Loucy (cell line): ENCODE measurements around the gene RAP1GDS1.

ENCODE experiments used
- H2AFZ ChIP-seq: fragments of 200-600 bp; sonication (generic); 2 replicates; pipeline ENCODE4 v1.6.0; 2016; ENCODE audit warnings: antibody characterized with exemption, mild to moderate bottlenecking, low read length, moderate library complexity
- H3F3A ChIP-seq: fragments of 200-600 bp; 2 replicates; pipeline ENCODE4 v1.6.0; 2016; ENCODE audit warnings: antibody characterized with exemption, low read depth, mild to moderate bottlenecking
- H3K27me3 ChIP-seq: fragments of 200-600 bp; sonication (generic); 2 replicates; pipeline ENCODE4 v1.6.1; 2014; ENCODE audit warnings: low read length, mild to moderate bottlenecking; ENCODE audit not compliant: insufficient read depth, poor library complexity, severe bottlenecking
- H3K36me3 ChIP-seq: fragments of 200-600 bp; sonication (generic); 2 replicates; pipeline ENCODE4 v1.6.1; 2016; ENCODE audit warnings: low read length; ENCODE audit not compliant: insufficient read depth
- H3K4me1 ChIP-seq: fragments of 200-600 bp; sonication (generic); 2 replicates; pipeline ENCODE4 v1.5.1; 2014; ENCODE audit warnings: low read length, mild to moderate bottlenecking; ENCODE audit not compliant: insufficient read depth, poor library complexity, severe bottlenecking
- H3K4me2 ChIP-seq: fragments of 200-600 bp; sonication (generic); 2 replicates; pipeline ENCODE4 v1.6.0; 2014; ENCODE audit warnings: antibody characterized with exemption, low read length, low read depth, mild to moderate bottlenecking; ENCODE audit not compliant: poor library complexity, severe bottlenecking
- H3K4me3 ChIP-seq: fragments of 200-600 bp; sonication (generic); 2 replicates; pipeline ENCODE4 v1.5.1; 2014; ENCODE audit warnings: low read length, mild to moderate bottlenecking, mixed read lengths; ENCODE audit not compliant: poor library complexity, severe bottlenecking
- H3K79me2 ChIP-seq: fragments of 200-600 bp; sonication (generic); 2 replicates; pipeline ENCODE4 v1.6.1; 2014; ENCODE audit warnings: low read length; ENCODE audit not compliant: insufficient read depth
- H3K9ac ChIP-seq: fragments of 200-600 bp; sonication (generic); 2 replicates; pipeline ENCODE4 v1.6.0; 2014; ENCODE audit warnings: mild to moderate bottlenecking, low read depth, low read length, moderate library complexity; ENCODE audit not compliant: poor library complexity, severe bottlenecking
- H3K9me2 ChIP-seq: fragments of 200-600 bp; sonication (generic); replicated peaks from 2 replicates; pipeline ENCODE4 v1.6.1; 2016; ENCODE audit warnings: low read depth, low read length, mixed read lengths
- H3K9me3 ChIP-seq: fragments of 200-600 bp; sonication (generic); 2 replicates; pipeline ENCODE4 v1.6.1; 2014; ENCODE audit warnings: mild to moderate bottlenecking, antibody characterized with exemption, low read length, low read depth; ENCODE audit not compliant: insufficient read depth
- H4K20me1 ChIP-seq: fragments of 200-600 bp; sonication (generic); 2 replicates; pipeline ENCODE4 v1.6.0; 2014; ENCODE audit warnings: antibody characterized with exemption, low read length, mild to moderate bottlenecking; ENCODE audit not compliant: insufficient read depth, poor library complexity, severe bottlenecking
- EZH2phosphoT487 ChIP-seq: fragments of 200-600 bp; IDR thresholded peaks from 2 replicates; pipeline ENCODE4 v1.6.1; 2018; ENCODE audit warnings: antibody characterized with exemption, mild to moderate bottlenecking, moderate library complexity, borderline replicate concordance
- TF ChIP-seq, protein P1 (sequence below): fragments of 200-600 bp; sonication (generic); conservative IDR thresholded peaks from 2 replicates; pipeline ENCODE4 v1.5.1; 2014; ENCODE audit warnings: mild to moderate bottlenecking, antibody characterized with exemption, low read length

Gene RAP1GDS1

DNA sequence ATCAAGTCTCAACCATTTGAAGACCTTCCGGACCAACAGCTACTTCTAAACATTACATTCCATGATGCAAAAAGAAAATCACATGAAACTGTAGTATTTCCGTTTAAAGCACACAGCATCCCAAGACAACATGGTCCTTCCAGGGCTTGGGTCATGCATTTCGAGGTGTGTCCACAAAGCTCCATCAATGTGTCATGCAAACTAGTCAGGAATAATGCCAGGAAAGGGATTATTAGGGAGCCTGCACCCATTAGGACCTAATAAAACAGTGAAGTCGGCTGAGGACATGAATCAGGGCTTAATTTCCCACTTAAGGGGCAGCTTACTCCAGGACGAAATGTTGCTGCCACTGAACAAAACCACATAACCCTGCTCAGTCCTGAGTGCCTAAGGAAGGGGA is 219.4 kb downstream of the RAP1GDS1 start:
- Histone ChIP-seq H3K9me3 (no peaks in the 10 kb centered on the region), H2AFZ (no peak overlapping the region), H3K9me2 (no peaks in the 10 kb centered on the region), H3K4me2 (no peak overlapping the region), H3K4me3 (no peak overlapping the region), H3K79me2 (no peaks in the 10 kb centered on the region), H3K36me3 (peaks cover 5% of the 10 kb centered on the region; the same call in 1 of the 2 replicates), H4K20me1 (no peaks in the 10 kb centered on the region), H3K9ac (no peak overlapping the region), H3K4me1 (peaks cover 7% of the 10 kb centered on the region), H3K27me3 (no peaks in the 10 kb centered on the region), H3F3A (no peaks in the 10 kb centered on the region)
- TF ChIP-seq, protein P1, sequence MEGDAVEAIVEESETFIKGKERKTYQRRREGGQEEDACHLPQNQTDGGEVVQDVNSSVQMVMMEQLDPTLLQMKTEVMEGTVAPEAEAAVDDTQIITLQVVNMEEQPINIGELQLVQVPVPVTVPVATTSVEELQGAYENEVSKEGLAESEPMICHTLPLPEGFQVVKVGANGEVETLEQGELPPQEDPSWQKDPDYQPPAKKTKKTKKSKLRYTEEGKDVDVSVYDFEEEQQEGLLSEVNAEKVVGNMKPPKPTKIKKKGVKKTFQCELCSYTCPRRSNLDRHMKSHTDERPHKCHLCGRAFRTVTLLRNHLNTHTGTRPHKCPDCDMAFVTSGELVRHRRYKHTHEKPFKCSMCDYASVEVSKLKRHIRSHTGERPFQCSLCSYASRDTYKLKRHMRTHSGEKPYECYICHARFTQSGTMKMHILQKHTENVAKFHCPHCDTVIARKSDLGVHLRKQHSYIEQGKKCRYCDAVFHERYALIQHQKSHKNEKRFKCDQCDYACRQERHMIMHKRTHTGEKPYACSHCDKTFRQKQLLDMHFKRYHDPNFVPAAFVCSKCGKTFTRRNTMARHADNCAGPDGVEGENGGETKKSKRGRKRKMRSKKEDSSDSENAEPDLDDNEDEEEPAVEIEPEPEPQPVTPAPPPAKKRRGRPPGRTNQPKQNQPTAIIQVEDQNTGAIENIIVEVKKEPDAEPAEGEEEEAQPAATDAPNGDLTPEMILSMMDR, result no peak
- TF ChIP-seq EZH2phosphoT487, result no peak

DNA sequence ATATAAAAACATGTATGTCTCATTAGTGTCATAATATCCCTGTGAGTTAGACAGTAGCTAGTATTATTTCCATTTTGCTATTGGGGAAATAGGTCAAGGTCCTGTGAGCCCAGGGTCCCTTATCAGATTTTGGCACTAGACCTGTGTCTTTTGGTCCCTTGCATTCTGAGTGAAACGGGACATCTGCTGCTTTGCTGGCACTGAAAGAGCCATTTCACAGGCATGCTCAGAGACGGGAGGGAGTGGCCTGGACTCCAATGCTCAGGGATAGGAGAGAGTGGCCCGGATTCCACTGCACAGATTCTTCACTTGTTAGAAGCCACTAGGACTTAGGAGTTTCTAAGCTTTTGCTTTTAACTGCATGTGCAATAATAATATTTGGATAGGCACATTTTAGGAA is 220.0 kb downstream of the RAP1GDS1 start:
- Histone ChIP-seq H4K20me1 (no peaks in the 10 kb centered on the region), H3K4me1 (peaks cover 7% of the 10 kb centered on the region), H3K79me2 (no peaks in the 10 kb centered on the region), H3K9ac (no peak overlapping the region), H3K4me2 (no peak overlapping the region), H3K9me3 (no peaks in the 10 kb centered on the region), H3K27me3 (no peaks in the 10 kb centered on the region), H3K9me2 (no peaks in the 10 kb centered on the region), H3K36me3 (peaks cover 5% of the 10 kb centered on the region; the same call in 1 of the 2 replicates), H2AFZ (no peak overlapping the region), H3F3A (no peaks in the 10 kb centered on the region), H3K4me3 (no peak overlapping the region)
- TF ChIP-seq, protein P1, result no peak
- TF ChIP-seq EZH2phosphoT487, result no peak

GRCh38 chr4:98482503-98482846 is 221.3 kb downstream of the RAP1GDS1 start:
- H3K9me3 ChIP-seq, result no peaks in the 10 kb centered on the region
- H3K9me2 ChIP-seq, result no peaks in the 10 kb centered on the region
- H3F3A ChIP-seq, result no peaks in the 10 kb centered on the region
- no peak overlapping the region for H3K9ac ChIP-seq
- TF ChIP-seq, protein P1, result no peak
- no peak for TF ChIP-seq EZH2phosphoT487
- no peak overlapping the region for H3K4me3 ChIP-seq
- H4K20me1 ChIP-seq, result no peaks in the 10 kb centered on the region
- peaks cover 5% of the 10 kb centered on the region; the same call in 1 of the 2 replicates for H3K36me3 ChIP-seq
- H3K4me2 ChIP-seq, result no peak overlapping the region
- no peaks in the 10 kb centered on the region for H3K79me2 ChIP-seq
- H3K4me1 ChIP-seq, result peaks cover 7% of the 10 kb centered on the region
- no peak overlapping the region for H2AFZ ChIP-seq
- H3K27me3 ChIP-seq, result no peaks in the 10 kb centered on the region
